NOMO-1 treated with DMSO at 0.1 percent for 48 hours (cell line): ENCODE measurements around the gene MYO7B.

ENCODE experiments used
- DNase-seq: peaks from one replicate; lab custom pipeline; 2025; ENCODE audit not compliant: unreplicated experiment; lab: John Stamatoyannopoulos, UW

MYO7B gene

DNA sequence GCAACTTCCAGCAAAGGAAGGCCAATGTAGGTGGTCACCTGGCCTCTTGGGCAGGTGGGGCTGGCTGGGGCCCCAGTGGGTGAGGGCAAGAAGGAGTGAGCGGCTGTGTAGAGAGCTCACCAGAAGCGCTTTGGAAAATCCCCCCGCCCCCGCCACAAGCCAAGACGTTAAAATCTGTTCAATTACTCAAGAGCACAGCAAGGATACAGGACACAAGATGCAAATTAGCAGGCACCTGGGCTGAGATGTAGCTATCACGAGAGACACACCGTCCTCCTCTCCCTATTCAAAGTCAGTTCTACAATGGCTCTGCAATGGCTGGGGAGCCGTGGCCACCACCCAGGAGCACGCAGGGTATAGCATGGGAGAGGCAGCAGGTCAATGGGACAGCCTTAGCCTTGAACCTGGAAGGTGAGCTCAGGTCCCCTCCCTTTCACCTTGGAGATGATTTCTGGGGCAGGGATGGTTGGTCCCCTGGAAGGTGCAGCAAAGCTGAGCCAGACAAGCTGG is 72.0 kb downstream of the MYO7B start:
- no peak for DNase-seq

DNA sequence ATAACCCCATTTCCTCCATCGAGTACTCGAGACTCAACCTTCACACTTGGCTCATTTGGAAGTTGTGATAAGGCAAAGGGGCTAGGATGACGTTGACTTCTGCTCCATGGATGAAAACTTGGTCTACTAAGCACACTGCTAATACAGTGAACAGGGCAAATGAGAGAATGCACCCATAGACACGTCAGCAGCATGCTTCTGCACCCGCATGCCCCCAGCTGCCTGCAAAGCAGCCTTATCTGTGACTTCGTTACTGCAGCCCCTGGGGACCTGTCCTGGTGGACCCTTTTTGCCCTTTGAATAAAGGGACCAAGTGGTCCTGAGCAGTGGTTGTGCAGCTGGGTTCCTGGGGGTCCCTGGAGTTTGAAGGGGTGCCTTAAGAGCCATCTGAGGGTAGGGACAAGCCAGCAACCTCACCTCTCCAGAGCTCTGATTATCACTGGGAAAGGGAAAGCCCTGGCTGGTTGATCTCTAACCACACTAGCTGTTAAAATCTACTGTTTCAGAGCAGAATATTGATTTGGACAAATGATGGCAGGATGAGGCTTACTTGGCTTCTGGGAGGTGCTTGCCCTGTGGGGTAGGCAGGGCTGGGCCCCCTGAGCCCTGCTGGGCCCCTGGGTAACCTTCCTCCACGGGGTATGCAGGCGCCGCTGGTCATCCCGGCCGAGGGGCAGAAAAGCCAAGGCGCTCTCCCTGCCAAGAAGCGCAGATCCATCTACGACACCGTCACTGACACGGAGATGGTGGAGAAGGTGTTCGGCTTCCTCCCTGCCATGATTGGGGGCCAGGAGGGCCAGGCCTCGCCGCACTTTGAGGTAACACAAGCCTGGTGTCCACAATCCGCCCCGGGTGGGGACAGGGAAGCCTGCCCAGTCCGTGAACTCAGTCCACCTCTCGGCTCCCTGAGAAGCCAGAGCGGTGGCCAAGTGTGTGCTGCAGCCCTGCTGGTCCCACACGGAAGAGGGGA is 72.9 kb downstream of the MYO7B start:
- DNase-seq = no peak

- no peak for DNase-seq
Observed at GRCh38 chr2:127609031-127609751, 73.7 kb downstream of the MYO7B start.

DNA sequence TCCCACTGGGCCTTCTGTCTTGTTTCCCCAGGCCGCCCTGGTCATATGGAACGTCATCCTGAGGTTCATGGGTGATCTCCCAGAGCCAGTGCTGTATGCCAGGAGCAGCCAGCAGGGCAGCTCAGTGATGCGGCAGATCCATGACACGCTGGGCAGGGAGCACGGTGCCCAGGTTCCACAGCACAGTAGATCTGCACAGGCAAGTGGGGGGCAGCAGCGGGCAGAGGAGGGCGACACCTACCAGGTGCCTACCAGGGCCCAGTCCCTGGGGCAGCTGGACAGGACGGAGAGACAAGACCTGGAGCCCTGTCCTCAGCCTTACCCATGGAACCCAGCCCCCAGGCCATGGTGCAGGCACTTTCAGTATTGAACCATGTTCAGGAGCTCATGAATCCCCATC is 74.3 kb downstream of the MYO7B start:
- DNase-seq = no peak

GRCh38 chr2:127610561-127610960 is 75.1 kb downstream of the MYO7B start:
- no peak for DNase-seq

- DNase-seq = no peak
Observed at GRCh38 chr2:127611076-127611925, 75.8 kb downstream of the MYO7B start.

DNA sequence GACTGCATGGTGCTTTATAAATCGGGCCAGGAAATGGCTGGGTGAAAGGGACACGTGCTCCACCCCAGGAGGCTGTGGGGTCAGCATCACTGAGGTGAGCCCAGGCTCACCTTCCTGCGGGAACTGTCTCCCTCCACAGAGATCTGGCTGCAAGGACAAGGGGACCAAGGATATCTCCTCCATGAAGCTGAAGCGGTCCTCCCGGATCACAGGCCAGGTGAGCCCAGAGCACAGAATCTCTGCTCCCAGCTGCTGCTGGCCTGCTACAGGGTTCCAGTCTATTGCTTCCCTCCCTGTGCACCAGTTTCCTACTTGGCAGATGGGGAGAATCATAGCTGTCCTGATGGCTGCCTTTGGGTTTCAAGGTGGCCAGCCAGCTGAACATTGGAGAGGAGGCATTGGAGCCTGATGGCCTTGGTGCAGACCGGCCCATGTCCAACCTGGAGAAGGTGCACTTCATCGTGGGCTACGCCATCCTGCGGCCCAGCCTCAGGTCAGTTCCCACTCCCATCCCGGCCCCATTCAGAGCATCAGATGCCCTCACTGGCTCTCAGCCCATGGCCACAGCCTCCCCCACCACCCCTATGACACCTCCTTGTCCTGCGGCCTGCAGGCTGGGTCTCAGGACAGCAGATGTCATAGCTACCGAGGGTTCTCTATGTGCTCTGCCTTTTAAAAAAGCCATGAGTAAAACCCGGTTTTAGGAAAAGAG is 76.8 kb downstream of the MYO7B start:
- no peak for DNase-seq

GRCh38 chr2:127614246-127614645 is 78.8 kb downstream of the MYO7B start:
- no peak for DNase-seq

DNA sequence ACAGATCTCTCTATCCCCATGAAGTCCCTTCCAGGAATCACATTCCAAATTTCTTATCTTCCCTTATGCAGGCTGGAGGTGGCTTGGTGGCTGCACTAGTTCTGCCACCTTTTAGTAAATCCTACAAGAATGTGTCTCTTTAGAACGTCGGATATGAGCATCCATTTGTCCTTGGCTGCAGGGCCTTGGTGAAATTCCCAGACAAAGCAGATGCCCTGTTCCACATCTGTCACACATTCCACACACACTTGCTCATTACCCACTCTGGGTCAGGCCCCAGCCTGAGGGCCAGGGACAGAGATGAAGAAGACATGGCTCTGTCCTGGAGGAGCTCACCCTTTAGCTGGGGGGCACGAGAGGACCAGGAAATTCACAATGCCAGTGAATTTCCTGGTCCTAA is 79.2 kb downstream of the MYO7B start:
- no peak for DNase-seq

DNA sequence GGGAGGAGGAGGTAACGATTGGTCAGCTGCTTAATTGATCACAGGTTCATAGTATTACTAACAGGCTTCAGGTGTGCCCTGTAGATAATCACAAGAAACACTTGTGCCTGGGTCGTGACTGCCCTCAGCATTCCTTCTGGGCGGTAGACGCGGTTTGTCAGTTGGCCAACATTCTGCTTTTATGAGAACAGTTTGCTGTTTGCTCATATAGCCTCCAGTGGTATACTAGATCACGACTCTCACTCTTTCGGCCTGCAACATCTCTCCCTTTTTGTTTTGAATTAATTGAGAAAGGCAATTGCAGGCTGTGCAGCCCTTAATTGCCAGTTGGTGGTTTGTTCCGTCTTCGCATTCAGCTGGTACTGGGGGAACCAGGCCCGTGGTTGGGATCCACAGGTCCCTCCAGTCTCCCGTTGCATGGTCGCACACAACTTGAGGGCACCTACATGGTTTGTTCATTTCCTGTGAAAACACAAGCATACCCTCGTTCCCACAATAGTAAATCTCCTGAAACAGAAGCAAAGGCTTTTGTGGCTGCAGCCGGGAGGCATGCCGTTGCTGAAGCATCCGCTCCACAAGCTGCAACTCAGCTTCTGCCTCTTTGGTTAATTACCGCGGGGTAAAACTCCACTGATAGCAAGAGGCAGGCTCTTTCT is 80.2 kb downstream of the MYO7B start:
- DNase-seq = no peak

DNA sequence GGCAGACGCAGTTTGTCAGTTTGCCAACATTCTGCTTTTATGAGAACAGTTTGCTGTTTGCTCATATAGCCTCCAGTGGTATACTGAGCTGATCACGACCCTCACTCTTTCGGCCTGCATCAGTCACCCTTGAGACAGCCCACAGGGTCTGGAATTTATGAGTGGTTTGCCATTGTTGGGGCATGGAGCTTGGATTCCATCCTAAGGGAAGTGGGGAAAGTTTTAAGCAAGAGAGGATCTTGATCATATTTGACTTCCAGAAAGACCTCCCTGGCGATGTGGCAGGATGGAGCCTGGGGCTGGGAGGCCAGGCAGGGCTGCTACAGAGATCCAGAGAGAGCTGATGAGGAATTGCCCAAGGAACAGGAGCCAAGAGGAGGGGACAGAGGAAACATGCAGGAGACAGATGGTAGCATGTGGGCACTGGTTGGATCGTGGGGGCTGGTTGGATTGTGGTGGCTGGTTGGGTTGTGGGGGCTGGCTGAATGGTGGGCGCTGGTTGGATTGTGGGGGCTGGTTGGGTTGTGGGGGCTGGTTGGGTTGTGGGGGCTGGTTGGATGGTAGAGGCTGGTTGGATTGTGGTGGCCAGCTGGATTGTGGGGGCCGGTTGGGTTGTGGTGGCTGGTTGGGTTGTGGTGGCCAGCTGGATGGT is 83.2 kb downstream of the MYO7B start:
- DNase-seq = no peak

DNA sequence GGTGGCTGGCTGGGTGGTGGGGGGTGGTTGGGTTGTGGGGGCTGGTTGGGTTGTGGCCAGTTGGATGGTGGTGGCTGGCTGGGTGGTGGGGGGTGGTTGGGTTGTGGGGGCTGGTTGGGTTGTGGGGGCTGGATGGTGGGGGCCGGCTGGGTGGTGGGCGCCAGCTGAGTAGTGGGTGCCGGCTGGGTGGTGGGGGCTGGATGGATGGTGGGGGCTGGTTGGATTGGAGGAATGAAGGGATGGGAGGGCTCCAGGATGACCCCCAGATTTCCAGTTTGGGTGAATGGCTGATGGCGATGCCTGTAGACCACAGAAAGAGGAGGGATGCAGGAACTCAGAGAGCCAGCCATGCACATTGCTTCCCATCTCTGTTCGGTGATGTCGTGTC is 83.7 kb downstream of the MYO7B start:
- DNase-seq = no peak

- DNase-seq = no peak
Observed at GRCh38 chr2:127619877-127620705, 84.6 kb downstream of the MYO7B start.

- DNase-seq = no peak
Observed at GRCh38 chr2:127620866-127621265, 85.4 kb downstream of the MYO7B start.

DNA sequence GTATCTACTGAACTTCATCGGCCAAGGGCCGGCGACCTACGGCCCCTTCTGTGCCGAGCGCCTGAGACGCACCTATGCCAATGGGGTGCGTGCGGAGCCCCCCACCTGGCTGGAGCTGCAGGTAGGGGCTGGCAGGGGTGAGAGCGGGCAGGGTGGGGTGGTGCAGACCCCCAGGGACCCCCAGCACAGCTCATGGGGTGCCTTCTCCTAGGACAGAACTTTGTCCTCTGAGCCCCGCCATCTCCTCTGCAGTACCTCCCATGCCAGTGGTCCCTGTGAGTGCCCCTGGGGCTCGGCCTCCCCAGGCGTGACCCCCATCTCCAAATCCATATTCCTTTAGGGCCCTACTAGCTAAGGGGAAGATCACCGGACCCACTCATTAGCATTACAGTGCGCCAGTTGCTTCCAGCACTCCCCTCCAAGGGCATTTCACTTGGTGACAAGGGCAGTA is 86.5 kb downstream of the MYO7B start:
- no peak for DNase-seq

DNA sequence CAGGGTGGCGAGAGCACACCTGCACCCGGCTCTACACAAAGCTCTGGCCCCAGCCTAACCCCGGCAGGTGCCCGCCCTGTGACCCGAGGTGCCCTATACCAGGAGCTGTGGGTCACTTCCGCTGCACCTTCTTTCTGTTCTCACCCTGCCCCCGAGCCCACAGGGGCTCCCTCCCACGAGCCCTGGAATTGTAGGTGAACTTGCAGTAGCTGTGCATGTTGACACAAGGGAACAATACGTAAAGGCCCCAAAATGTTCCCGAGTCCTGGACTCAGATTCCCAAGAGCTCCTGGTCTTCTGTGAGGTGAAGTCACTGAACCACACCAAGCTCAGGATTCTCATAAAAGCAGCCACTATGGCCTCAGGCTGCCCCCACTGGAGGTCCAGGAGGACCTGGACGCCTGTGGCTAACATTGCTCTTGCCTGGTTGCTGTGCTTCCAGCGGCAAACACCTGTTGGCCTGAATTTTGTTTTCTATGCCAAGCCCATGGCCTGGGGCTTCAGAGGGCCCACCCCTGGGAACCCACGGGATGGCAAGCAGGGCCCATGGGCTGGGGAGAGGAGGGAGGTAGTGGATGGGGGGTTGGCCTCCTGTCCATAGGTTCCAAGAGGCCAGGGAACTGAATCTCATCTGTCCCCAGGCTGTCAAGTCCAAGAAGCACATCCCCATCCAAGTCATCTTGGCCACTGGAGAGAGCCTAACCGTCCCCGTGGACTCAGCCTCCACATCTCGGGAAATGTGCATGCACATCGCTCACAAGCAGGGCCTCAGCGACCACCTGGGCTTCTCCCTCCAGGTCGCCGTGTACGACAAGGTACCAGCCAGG is 87.3 kb downstream of the MYO7B start:
- no peak for DNase-seq
